Thyroid gland (tissue), 4 donors: ENCODE data around the gene LEMD3. TPM values are rescaled to one million over a fixed set of nuclear protein-coding genes. Genes with fewer than 3 reads are reported as not detected.

Experiments
- DNase-seq, 2 donors: peaks; one replicate each; pipeline ENCODE4 v3.0.0-alpha.2; 2019
- H3K27ac ChIP-seq, 3 donors: fragments of 200-600 bp; sonication (generic); 1 replicate in 2 of 3; 2 replicates in 1 of 3; pipeline ENCODE4 v1.5.1; 2016 to 2019; ENCODE audit warnings: mild to moderate bottlenecking in 1 of 3, moderate library complexity in 1 of 3
- H3K27me3 ChIP-seq: fragments of 200-600 bp; sonication (generic); one replicate; pipeline ENCODE4 v1.5.1; 2019
- H3K36me3 ChIP-seq, 2 donors: fragments of 200-600 bp; sonication (generic); one replicate each; pipeline ENCODE4 v1.5.1; 2016 to 2019
- H3K4me1 ChIP-seq, 2 donors: fragments of 200-600 bp; sonication (generic); one replicate each; pipeline ENCODE4 v1.5.1; 2017 to 2019
- H3K4me3 ChIP-seq, 3 donors: fragments of 200-600 bp; sonication (generic); replicated peaks in 1 of 3; 1 replicate in 2 of 3; 2 replicates in 1 of 3; pipeline ENCODE4 v1.5.1; 2016; ENCODE audit warnings: mild to moderate bottlenecking in 1 of 3
- H3K9me3 ChIP-seq: fragments of 200-600 bp; sonication (generic); one replicate; pipeline ENCODE4 v1.5.1; 2017
- CTCF ChIP-seq, 6 experiments: fragments of 200-600 bp in 3 of 6; fragments of 450-650 bp in 3 of 6; sonication (generic) in 3 of 6; IDR thresholded peaks; one replicate each; pipeline ENCODE4 v1.5.1; 2016 to 2019; ENCODE audit warnings: antibody characterized with exemption in 6 of 6, mild to moderate bottlenecking in 2 of 6, inconsistent platforms in 1 of 6, moderate library complexity in 1 of 6
- POLR2A ChIP-seq, 2 donors: fragments of 450-650 bp; IDR thresholded peaks; one replicate each; pipeline ENCODE4 v1.6.1; 2017; ENCODE audit warnings: antibody characterized with exemption in 2 of 2, mild to moderate bottlenecking in 2 of 2, moderate library complexity in 1 of 2
- WGBS, 2 donors: methylation state at CpG; one replicate each; pipeline ENCODE4 v1.1.5; 2017; 5-methylcytosine and 5-hydroxymethylcytosine counted together
- intact Hi-C: fragments of 100-400 bp; cut with DNase I; formaldehyde crosslinking; loops from one replicate; pipeline ENCODE4 v1.15.1; 2023
- total RNA-seq, 4 donors: library from RNA; depleted of rRNA; stranded (reverse); fragments of >200 nt; gene quantifications; one replicate each; pipeline ENCODE4 v1.2.3, GENCODE V29; 2016

The LEMD3 gene
- total RNA-seq, 4 donors from 2014 or later: 45.4 to 64.0 (median 49.3) TPM

GRCh38 chr12:65196762-65197567 is 27.6 kb downstream of the LEMD3 start:
- intact Hi-C loops: no loop called here
- H3K36me3 ChIP-seq: no peaks in the 10 kb centered on the region
- no peak for TF ChIP-seq POLR2A (IDR thresholded peaks at IDR 0.05)
- no peak for TF ChIP-seq CTCF (IDR thresholded peaks at IDR 0.05)
- peaks cover 6 to 17% of the 10 kb centered on the region in 2 donors for H3K4me1 ChIP-seq
- H3K9me3 ChIP-seq: no peaks in the 10 kb centered on the region
- WGBS, 2 donors: 95 to 96% methylated on average over 2 of the region's 2 CpGs
- no peak overlapping the region for H3K27ac ChIP-seq
- no peak overlapping the region for H3K4me3 ChIP-seq
- H3K27me3 ChIP-seq: no peaks in the 10 kb centered on the region
- DNase-seq: no peak

GRCh38 chr12:65199604-65200003 is 30.2 kb downstream of the LEMD3 start:
- no peak for DNase-seq
- intact Hi-C loops: no loop called here
- H3K4me3 ChIP-seq: no peak overlapping the region
- no peak for TF ChIP-seq CTCF (IDR thresholded peaks at IDR 0.05)
- TF ChIP-seq POLR2A (IDR thresholded peaks at IDR 0.05): no peak
- H3K36me3 ChIP-seq: no peaks in the 10 kb centered on the region
- no peak overlapping the region for H3K27ac ChIP-seq
- WGBS, 2 donors: 91 to 98% methylated on average over 2 of the region's 2 CpGs
- H3K27me3 ChIP-seq: no peaks in the 10 kb centered on the region
- no peaks in the 10 kb centered on the region for H3K9me3 ChIP-seq
- peaks cover 0 to 6% of the 10 kb centered on the region in 2 donors for H3K4me1 ChIP-seq

- TF ChIP-seq CTCF (IDR thresholded peaks at IDR 0.05) (no peak), POLR2A (IDR thresholded peaks at IDR 0.05) (no peak)
- WGBS, 2 donors: 96% methylated on average over 6 of the region's 6 CpGs
- Histone ChIP-seq H3K27me3 (no peaks in the 10 kb centered on the region), H3K36me3 (no peaks in the 10 kb centered on the region), H3K4me3 (no peak overlapping the region), H3K9me3 (no peaks in the 10 kb centered on the region), H3K4me1 (peaks cover 0 to 6% of the 10 kb centered on the region in 2 donors), H3K27ac (no peak overlapping the region)
- no peak for DNase-seq
- intact Hi-C loops: no loop called here
Observed at GRCh38 chr12:65200007-65200665, 30.8 kb downstream of the LEMD3 start.

- Histone ChIP-seq H3K27me3 (no peaks in the 10 kb centered on the region), H3K4me1 (peaks cover 0 to 9% of the 10 kb centered on the region in 2 donors), H3K27ac (no peak overlapping the region), H3K36me3 (no peaks in the 10 kb centered on the region), H3K4me3 (no peak overlapping the region), H3K9me3 (no peaks in the 10 kb centered on the region)
- intact Hi-C loops: no loop called here
- no peak for TF ChIP-seq CTCF (IDR thresholded peaks at IDR 0.05)
- TF ChIP-seq POLR2A (IDR thresholded peaks at IDR 0.05): no peak
- DNase-seq: no peak
Observed at GRCh38 chr12:65203376-65203775, 34.0 kb downstream of the LEMD3 start.

GRCh38 chr12:65204886-65205525 is 35.6 kb downstream of the LEMD3 start:
- H3K27me3 ChIP-seq: no peaks in the 10 kb centered on the region
- no peak overlapping the region for H3K27ac ChIP-seq
- no peak for TF ChIP-seq POLR2A (IDR thresholded peaks at IDR 0.05)
- TF ChIP-seq CTCF (IDR thresholded peaks at IDR 0.05): no peak
- H3K4me1 ChIP-seq: peaks cover 0 to 16% of the 10 kb centered on the region in 2 donors
- H3K4me3 ChIP-seq: no peak overlapping the region
- intact Hi-C loops: no loop called here
- DNase-seq: no peak
- H3K9me3 ChIP-seq: no peaks in the 10 kb centered on the region
- 92 to 100% methylated on average over 2 of the region's 2 CpGs for WGBS, 2 donors
- no peaks in the 10 kb centered on the region for H3K36me3 ChIP-seq
